Smooth muscle cell (in vitro differentiated cells): ENCODE results near the gene SCP2. TPM values are rescaled to one million over a fixed set of nuclear protein-coding genes. Genes with fewer than 3 reads are reported as not detected.

Source experiments
- DNase-seq: peaks from one replicate; lab custom pipeline; 2025; ENCODE audit not compliant: unreplicated experiment; lab: John Stamatoyannopoulos, UW
- H2AFZ ChIP-seq: fragments of 200-600 bp; sonication (generic); 2 replicates; pipeline ENCODE4 v1.6.0; 2016; ENCODE audit warnings: antibody characterized with exemption, low read depth, mild to moderate bottlenecking
- H3F3A ChIP-seq: fragments of 200-600 bp; sonication (generic); 2 replicates; pipeline ENCODE4 v1.6.0; 2017; ENCODE audit warnings: antibody characterized with exemption, low read depth
- H3K27ac ChIP-seq: fragments of 200-600 bp; sonication (generic); 2 replicates; pipeline ENCODE4 v1.5.1; 2016; ENCODE audit warnings: low read depth, mild to moderate bottlenecking
- H3K27me3 ChIP-seq: fragments of 200-600 bp; sonication (generic); 2 replicates; pipeline ENCODE4 v1.6.1; 2016; ENCODE audit warnings: low read depth, mild to moderate bottlenecking
- H3K36me3 ChIP-seq: fragments of 200-600 bp; sonication (generic); 2 replicates; pipeline ENCODE4 v1.5.1; 2016; ENCODE audit warnings: low read depth
- H3K4me1 ChIP-seq: fragments of 200-600 bp; sonication (generic); 2 replicates; pipeline ENCODE4 v1.5.1; 2016; ENCODE audit warnings: low read depth
- H3K4me2 ChIP-seq: fragments of 200-600 bp; sonication (generic); 2 replicates; pipeline ENCODE4 v1.6.0; 2016; ENCODE audit warnings: mild to moderate bottlenecking
- H3K4me3 ChIP-seq: fragments of 200-600 bp; sonication (generic); 2 replicates; pipeline ENCODE4 v1.5.1; 2016; ENCODE audit warnings: mild to moderate bottlenecking
- H3K79me2 ChIP-seq: fragments of 200-600 bp; sonication (generic); 2 replicates; pipeline ENCODE4 v1.6.0; 2016; ENCODE audit warnings: low read depth, mild to moderate bottlenecking
- H3K9ac ChIP-seq: fragments of 200-600 bp; sonication (generic); 2 replicates; pipeline ENCODE4 v1.6.0; 2016; ENCODE audit warnings: low read depth
- H3K9me3 ChIP-seq: fragments of 200-600 bp; sonication (generic); replicated peaks from 2 replicates; pipeline ENCODE4 v1.5.1; 2016; ENCODE audit warnings: low read depth
- H4K20me1 ChIP-seq: fragments of 200-600 bp; sonication (generic); 2 replicates; pipeline ENCODE4 v1.6.0; 2016; ENCODE audit warnings: low read depth
- WGBS: methylation state at CpG from one replicate; pipeline ENCODE4 v1.1.7; 2016; ENCODE audit warnings: low lambda C conversion rate; 5-methylcytosine and 5-hydroxymethylcytosine counted together
- polyA plus RNA-seq: library from polyadenylated mRNA; unstranded; fragments of >200 nt; fragmentation: Nextera tagmentation; extraction: Ambion mirVana; gene quantifications from 2 replicates; pipeline ENCODE4 v1.2.1, GENCODE V29; 2016
- total RNA-seq: library from RNA; depleted of rRNA; stranded (reverse); fragments of >200 nt; gene quantifications from 2 replicates; pipeline ENCODE4 v1.2.3, GENCODE V29; 2014
- TF ChIP-seq, protein P1 (sequence below): fragments of 200-600 bp; sonication (generic); IDR thresholded peaks from 2 replicates; pipeline ENCODE4 v1.5.1; 2017; ENCODE audit warnings: borderline replicate concordance, mild to moderate bottlenecking, antibody characterized with exemption; ENCODE audit not compliant: insufficient read depth, poor library complexity, severe bottlenecking

The SCP2 gene
- total and polyA plus RNA-seq, 2 experiments from 2014 or later: 94.8 to 120 TPM

DNA sequence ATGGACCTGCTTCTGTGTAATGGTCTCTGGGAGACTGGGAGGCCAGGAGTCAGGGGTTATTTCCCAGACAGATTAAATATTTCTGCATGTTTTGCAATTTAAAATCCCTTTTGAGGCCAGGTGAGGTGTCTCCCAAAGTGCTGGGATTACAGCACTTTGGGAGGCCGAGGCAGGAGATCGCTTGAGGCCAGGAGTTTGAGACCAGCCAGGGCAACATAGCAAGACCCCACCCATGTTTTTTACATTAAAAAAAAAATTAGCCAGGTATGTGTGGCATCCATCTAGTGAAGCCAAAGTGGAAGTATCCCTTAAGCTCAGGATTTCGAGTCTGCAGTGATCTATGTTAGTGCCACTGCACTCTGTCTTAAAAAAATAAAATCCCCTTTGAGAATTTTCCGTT is 39.6 kb upstream of the SCP2 start:
- 95% methylated on average over 4 of the region's 4 CpGs for WGBS
- DNase-seq: no peak
- Histone ChIP-seq H3K27ac (no peak overlapping the region), H3K4me1 (no peaks in the 10 kb centered on the region), H3K9ac (no peak overlapping the region), H3K79me2 (no peaks in the 10 kb centered on the region), H3K4me2 (no peak overlapping the region), H3K27me3 (no peaks in the 10 kb centered on the region), H4K20me1 (no peaks in the 10 kb centered on the region), H3K4me3 (no peak overlapping the region), H3K9me3 (no peaks in the 10 kb centered on the region), H3K36me3 (no peaks in the 10 kb centered on the region), H2AFZ (no peak overlapping the region), H3F3A (no peaks in the 10 kb centered on the region)
- TF ChIP-seq, protein P1, sequence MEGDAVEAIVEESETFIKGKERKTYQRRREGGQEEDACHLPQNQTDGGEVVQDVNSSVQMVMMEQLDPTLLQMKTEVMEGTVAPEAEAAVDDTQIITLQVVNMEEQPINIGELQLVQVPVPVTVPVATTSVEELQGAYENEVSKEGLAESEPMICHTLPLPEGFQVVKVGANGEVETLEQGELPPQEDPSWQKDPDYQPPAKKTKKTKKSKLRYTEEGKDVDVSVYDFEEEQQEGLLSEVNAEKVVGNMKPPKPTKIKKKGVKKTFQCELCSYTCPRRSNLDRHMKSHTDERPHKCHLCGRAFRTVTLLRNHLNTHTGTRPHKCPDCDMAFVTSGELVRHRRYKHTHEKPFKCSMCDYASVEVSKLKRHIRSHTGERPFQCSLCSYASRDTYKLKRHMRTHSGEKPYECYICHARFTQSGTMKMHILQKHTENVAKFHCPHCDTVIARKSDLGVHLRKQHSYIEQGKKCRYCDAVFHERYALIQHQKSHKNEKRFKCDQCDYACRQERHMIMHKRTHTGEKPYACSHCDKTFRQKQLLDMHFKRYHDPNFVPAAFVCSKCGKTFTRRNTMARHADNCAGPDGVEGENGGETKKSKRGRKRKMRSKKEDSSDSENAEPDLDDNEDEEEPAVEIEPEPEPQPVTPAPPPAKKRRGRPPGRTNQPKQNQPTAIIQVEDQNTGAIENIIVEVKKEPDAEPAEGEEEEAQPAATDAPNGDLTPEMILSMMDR: no peak

DNA sequence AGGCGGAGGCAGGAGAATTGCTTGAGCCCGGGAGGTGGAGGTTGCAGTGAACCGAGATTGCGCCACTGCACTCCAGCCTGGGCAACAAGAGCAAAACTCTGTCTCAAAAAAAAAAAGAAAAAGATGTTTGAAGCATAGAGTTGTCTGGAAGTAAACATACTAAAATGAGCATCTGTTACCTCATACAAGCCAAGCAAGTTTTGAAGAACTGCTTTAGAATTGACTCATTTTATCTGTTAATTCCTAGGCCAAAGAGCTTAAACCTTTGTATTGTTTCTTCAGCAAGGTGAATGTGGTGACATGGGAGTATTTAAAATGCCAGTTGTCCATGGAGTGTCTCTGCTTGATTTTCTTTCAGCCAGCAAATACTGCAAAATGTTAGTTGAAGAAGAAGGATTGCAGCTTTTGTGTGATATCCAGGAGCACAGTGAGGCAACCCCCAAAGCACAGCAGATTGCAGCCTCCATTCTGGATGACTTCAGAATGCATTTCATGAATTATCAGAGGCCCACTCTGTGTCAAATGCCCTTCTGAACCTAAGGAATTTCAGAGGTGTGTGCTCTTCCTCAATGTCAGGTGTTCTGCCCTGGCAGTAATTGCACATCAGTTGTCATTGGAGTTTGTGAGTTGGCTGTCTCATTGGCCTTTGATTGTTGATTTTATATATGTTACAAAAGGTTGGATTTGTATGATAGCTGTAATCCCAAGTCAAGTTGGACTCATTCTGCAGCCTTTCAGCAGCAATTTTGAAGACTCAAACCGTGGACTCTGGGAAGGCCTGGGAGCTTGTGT is 34.5 kb upstream of the SCP2 start:
- Histone ChIP-seq H4K20me1 (no peaks in the 10 kb centered on the region), H3K36me3 (no peaks in the 10 kb centered on the region), H3K27me3 (no peaks in the 10 kb centered on the region), H3K9me3 (no peaks in the 10 kb centered on the region), H3K4me3 (no peak overlapping the region), H3F3A (no peaks in the 10 kb centered on the region), H3K79me2 (no peaks in the 10 kb centered on the region), H2AFZ (no peak overlapping the region), H3K4me2 (no peak overlapping the region), H3K4me1 (no peaks in the 10 kb centered on the region), H3K27ac (no peak overlapping the region), H3K9ac (no peak overlapping the region)
- 100% methylated on average over 5 of the region's 5 CpGs for WGBS
- DNase-seq: no peak
- TF ChIP-seq, protein P1: no peak

DNA sequence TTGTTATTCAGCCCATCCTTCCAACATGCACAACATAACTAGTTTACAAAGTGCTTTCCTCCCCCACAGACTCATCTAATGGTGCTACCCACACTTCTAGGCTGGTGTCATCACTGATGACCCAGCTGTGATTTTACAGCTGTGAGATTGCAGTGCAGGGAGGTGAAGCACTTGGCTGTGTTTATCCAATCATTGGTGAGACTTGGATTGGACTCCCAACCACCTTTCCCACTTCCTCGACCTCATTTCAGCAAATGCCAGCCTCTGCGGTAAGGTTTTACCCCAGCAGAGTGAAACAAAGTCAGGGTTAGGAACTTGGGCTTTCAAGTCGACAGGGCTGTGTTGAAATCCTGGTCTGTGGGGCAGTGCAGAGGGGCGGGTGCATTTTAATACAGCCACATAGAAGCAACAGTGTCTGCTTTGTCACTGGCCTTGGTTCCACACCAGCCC is 27.6 kb upstream of the SCP2 start:
- Histone ChIP-seq H4K20me1 (no peaks in the 10 kb centered on the region), H3F3A (no peaks in the 10 kb centered on the region), H3K4me2 (no peak overlapping the region), H3K27ac (no peak overlapping the region), H3K4me3 (no peak overlapping the region), H2AFZ (no peak overlapping the region), H3K36me3 (no peaks in the 10 kb centered on the region), H3K27me3 (no peaks in the 10 kb centered on the region), H3K9me3 (no peaks in the 10 kb centered on the region), H3K4me1 (no peaks in the 10 kb centered on the region), H3K79me2 (no peaks in the 10 kb centered on the region), H3K9ac (no peak overlapping the region)
- DNase-seq: no peak
- TF ChIP-seq, protein P1: no peak
- WGBS: 57% methylated on average over 4 of the region's 4 CpGs

DNA sequence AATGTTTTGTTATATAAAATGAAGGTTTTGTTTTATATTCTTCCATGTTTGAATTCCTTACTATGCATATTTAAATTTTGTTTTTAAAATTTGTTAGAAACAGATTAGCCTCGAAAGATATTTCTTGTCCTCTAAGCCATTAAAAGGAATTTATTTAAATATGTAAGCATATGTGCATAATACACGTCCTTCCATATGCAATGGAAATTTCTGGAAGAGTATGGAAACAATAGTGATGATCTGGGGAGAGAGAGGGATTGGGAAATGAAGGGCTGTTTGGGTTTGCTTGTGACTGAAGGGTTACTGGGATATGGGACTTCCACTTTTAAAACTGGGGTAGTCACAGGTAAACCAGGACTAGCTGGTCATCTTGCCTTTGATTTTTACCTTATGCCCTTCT is 26.7 kb upstream of the SCP2 start:
- Histone ChIP-seq H3K79me2 (no peaks in the 10 kb centered on the region), H4K20me1 (no peaks in the 10 kb centered on the region), H3K36me3 (no peaks in the 10 kb centered on the region), H3K9ac (no peak overlapping the region), H3K4me1 (no peaks in the 10 kb centered on the region), H2AFZ (no peak overlapping the region), H3K27ac (no peak overlapping the region), H3K27me3 (no peaks in the 10 kb centered on the region), H3K4me2 (no peak overlapping the region), H3K9me3 (no peaks in the 10 kb centered on the region), H3F3A (no peaks in the 10 kb centered on the region), H3K4me3 (no peak overlapping the region)
- DNase-seq: no peak
- TF ChIP-seq, protein P1: no peak
- WGBS: 81% methylated on average over 2 of the region's 2 CpGs
